ENCODE results near the gene MORN1. TPM values are rescaled to one million over a fixed set of nuclear protein-coding genes. Genes with fewer than 3 reads are reported as not detected.

Gene MORN1
- polyA plus RNA-seq, 1 donor from 2014 or later = 10.9 TPM

- no peaks in the 10 kb centered on the region for H3K9me2 ChIP-seq (ENCODE audit: insufficient read depth, low read length)
- H3K4me3 ChIP-seq (ENCODE audit: low read length) = no peak overlapping the region
- H3K4me2 ChIP-seq (ENCODE audit: low read length) = no peak overlapping the region
- no peaks in the 10 kb centered on the region for H4K20me1 ChIP-seq (ENCODE audit: insufficient read depth)
- no peaks in the 10 kb centered on the region for H3K9me3 ChIP-seq (ENCODE audit: low read length)
- H3F3A ChIP-seq (ENCODE audit: insufficient read depth, low read length, poor library complexity, severe bottlenecking) = no peaks in the 10 kb centered on the region
- no peaks in the 10 kb centered on the region for H3K27me3 ChIP-seq (ENCODE audit: insufficient read depth, low read depth, low read length)
- no peaks in the 10 kb centered on the region for H3K79me2 ChIP-seq (replicated peaks; ENCODE audit: insufficient read depth, low read length)
- H3K9ac ChIP-seq (ENCODE audit: low read length) = no peak overlapping the region
- H3K27ac ChIP-seq (ENCODE audit: low read length) = no peak overlapping the region
- no peaks in the 10 kb centered on the region for H3K36me3 ChIP-seq (ENCODE audit: insufficient read depth, low read length)
- no peak overlapping the region for H2AFZ ChIP-seq (ENCODE audit: low read depth, low read length)
- TF ChIP-seq SMC3 (conservative IDR thresholded peaks at IDR 0.05; ENCODE audit: poor library complexity) (no peak), TAF1 (IDR thresholded peaks at IDR 0.05; ENCODE audit: low read depth) (no peak), EP300 (conservative IDR thresholded peaks at IDR 0.05; ENCODE audit: poor library complexity, severe bottlenecking) (no peak), RAD21 (conservative IDR thresholded peaks at IDR 0.05) (no peak), EZH2 (IDR thresholded peaks at IDR 0.05; ENCODE audit: borderline replicate concordance, insufficient read depth, low read length, poor library complexity, severe bottlenecking) (no peak), MXI1 (conservative IDR thresholded peaks at IDR 0.05; ENCODE audit: poor library complexity, severe bottlenecking) (no peak), POLR2AphosphoS5 (IDR thresholded peaks at IDR 0.05) (no peak)
- TF ChIP-seq, protein P1, sequence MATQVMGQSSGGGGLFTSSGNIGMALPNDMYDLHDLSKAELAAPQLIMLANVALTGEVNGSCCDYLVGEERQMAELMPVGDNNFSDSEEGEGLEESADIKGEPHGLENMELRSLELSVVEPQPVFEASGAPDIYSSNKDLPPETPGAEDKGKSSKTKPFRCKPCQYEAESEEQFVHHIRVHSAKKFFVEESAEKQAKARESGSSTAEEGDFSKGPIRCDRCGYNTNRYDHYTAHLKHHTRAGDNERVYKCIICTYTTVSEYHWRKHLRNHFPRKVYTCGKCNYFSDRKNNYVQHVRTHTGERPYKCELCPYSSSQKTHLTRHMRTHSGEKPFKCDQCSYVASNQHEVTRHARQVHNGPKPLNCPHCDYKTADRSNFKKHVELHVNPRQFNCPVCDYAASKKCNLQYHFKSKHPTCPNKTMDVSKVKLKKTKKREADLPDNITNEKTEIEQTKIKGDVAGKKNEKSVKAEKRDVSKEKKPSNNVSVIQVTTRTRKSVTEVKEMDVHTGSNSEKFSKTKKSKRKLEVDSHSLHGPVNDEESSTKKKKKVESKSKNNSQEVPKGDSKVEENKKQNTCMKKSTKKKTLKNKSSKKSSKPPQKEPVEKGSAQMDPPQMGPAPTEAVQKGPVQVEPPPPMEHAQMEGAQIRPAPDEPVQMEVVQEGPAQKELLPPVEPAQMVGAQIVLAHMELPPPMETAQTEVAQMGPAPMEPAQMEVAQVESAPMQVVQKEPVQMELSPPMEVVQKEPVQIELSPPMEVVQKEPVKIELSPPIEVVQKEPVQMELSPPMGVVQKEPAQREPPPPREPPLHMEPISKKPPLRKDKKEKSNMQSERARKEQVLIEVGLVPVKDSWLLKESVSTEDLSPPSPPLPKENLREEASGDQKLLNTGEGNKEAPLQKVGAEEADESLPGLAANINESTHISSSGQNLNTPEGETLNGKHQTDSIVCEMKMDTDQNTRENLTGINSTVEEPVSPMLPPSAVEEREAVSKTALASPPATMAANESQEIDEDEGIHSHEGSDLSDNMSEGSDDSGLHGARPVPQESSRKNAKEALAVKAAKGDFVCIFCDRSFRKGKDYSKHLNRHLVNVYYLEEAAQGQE (IDR thresholded peaks at IDR 0.05; ENCODE audit: borderline replicate concordance) = no peak
- TF ChIP-seq, protein P2, sequence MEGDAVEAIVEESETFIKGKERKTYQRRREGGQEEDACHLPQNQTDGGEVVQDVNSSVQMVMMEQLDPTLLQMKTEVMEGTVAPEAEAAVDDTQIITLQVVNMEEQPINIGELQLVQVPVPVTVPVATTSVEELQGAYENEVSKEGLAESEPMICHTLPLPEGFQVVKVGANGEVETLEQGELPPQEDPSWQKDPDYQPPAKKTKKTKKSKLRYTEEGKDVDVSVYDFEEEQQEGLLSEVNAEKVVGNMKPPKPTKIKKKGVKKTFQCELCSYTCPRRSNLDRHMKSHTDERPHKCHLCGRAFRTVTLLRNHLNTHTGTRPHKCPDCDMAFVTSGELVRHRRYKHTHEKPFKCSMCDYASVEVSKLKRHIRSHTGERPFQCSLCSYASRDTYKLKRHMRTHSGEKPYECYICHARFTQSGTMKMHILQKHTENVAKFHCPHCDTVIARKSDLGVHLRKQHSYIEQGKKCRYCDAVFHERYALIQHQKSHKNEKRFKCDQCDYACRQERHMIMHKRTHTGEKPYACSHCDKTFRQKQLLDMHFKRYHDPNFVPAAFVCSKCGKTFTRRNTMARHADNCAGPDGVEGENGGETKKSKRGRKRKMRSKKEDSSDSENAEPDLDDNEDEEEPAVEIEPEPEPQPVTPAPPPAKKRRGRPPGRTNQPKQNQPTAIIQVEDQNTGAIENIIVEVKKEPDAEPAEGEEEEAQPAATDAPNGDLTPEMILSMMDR (IDR thresholded peaks at IDR 0.05; ENCODE audit: poor library complexity, severe bottlenecking) = no peak
These were observed 60.2 kb downstream of the MORN1 start for GRCh38 chr1:2331200-2331544.

DNA sequence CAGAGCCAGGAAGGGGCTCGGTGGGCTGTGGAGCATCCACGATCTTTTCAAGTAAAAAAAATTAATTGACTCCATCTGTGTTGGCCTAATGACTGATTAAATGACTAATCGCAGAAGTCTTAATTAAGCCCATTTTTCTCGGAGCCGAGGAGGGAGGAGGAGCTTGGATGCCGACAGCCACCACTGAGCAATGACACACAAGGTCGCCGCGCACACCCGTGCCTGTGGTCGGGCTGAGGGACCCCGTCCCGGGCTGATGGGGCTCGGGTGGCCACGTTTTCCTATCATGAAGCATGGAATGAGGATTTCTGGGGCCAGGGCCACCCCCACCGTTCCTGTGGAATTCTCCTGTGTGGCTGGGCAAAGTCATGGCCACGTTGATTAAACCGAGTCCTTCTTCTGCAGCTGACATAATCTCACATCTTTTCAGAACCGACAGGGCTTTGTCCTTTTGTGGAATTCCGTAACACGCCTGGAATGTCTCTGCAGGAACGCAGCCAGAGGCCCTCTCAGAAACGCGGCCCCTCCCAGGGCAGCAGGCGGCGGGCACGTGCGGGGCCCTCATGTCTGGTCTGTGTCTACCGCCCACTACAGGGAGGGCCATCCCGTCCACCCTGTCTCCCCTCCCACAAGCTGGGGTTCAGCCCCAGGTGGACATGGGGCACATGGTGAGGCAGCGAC lies 60.7 kb downstream of the MORN1 start:
- no peaks in the 10 kb centered on the region for H3K79me2 ChIP-seq (replicated peaks; ENCODE audit: insufficient read depth, low read length)
- H3K27ac ChIP-seq (ENCODE audit: low read length) = no peak overlapping the region
- H3K36me3 ChIP-seq (ENCODE audit: insufficient read depth, low read length) = no peaks in the 10 kb centered on the region
- no peak for TF ChIP-seq SMC3 (conservative IDR thresholded peaks at IDR 0.05; ENCODE audit: poor library complexity)
- H3K9me2 ChIP-seq (ENCODE audit: insufficient read depth, low read length) = no peaks in the 10 kb centered on the region
- H3K9ac ChIP-seq (ENCODE audit: low read length) = no peak overlapping the region
- no peak overlapping the region for H3K4me2 ChIP-seq (ENCODE audit: low read length)
- no peaks in the 10 kb centered on the region for H3K27me3 ChIP-seq (ENCODE audit: insufficient read depth, low read depth, low read length)
- no peaks in the 10 kb centered on the region for H4K20me1 ChIP-seq (ENCODE audit: insufficient read depth)
- no peaks in the 10 kb centered on the region for H3K9me3 ChIP-seq (ENCODE audit: low read length)
- H3K4me3 ChIP-seq (ENCODE audit: low read length) = no peak overlapping the region
- H3F3A ChIP-seq (ENCODE audit: insufficient read depth, low read length, poor library complexity, severe bottlenecking) = no peaks in the 10 kb centered on the region
- no peak overlapping the region for H2AFZ ChIP-seq (ENCODE audit: low read depth, low read length)

All from neural cell (in vitro differentiated cells).